ENCODE data around the gene MTUS2.

DNA sequence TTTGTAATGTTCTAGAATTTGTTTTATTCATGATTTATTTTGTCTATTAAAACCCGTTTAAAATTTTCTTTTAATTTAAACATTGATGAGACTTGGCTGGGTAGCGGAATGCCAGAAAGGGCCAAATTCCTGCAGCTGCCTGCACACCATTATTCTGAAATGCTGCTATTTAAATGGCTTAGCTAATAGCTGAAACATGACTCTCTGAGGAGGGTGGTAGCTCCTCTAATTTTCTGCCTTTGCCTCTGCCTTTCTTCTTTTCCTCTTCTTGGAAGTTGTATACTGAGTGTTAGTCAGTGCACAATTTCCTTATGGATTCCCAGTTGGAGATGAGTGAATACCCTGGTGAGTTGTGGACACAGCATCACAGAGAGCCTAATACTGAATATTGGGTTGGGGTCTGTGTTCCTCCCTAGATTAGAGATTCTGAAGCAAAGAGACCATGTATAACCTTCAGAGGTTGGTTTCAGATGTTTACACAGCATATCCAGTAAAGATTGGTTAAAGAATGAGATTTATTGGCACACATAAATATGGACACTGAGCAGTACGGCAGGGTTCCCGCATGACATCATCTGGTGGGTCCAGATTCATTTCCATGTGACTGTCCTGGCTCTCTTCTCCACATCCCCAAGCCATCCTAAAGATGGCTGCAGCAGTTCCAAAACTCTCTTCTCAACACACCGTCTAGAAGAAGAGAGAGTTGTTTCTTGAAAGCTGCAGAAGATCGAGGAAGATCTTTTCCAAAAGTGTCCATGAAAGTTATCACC lies 55.9 kb downstream of the MTUS2 start:
- TF ChIP-seq POLR2AphosphoS5 (IDR thresholded peaks at IDR 0.05), result no peak
- TF ChIP-seq POLR2A (IDR thresholded peaks at IDR 0.05), result no peak
- TF ChIP-seq CTCF (IDR thresholded peaks at IDR 0.05), result no peak
